ENCODE measurements around the gene ST8SIA4. TPM values are rescaled to one million over a fixed set of nuclear protein-coding genes. Genes with fewer than 3 reads are reported as not detected.
A peak's percentile ranks its signal among the peaks of the same experiment; 100 is the strongest.

ST8SIA4 gene, protein sequence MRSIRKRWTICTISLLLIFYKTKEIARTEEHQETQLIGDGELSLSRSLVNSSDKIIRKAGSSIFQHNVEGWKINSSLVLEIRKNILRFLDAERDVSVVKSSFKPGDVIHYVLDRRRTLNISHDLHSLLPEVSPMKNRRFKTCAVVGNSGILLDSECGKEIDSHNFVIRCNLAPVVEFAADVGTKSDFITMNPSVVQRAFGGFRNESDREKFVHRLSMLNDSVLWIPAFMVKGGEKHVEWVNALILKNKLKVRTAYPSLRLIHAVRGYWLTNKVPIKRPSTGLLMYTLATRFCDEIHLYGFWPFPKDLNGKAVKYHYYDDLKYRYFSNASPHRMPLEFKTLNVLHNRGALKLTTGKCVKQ
- polyA plus RNA-seq (ENCODE audit: low read depth in 6 of 6): 10 to 100 TPM; 15.3 to 29.7 (median 22.0) TPM

DNA sequence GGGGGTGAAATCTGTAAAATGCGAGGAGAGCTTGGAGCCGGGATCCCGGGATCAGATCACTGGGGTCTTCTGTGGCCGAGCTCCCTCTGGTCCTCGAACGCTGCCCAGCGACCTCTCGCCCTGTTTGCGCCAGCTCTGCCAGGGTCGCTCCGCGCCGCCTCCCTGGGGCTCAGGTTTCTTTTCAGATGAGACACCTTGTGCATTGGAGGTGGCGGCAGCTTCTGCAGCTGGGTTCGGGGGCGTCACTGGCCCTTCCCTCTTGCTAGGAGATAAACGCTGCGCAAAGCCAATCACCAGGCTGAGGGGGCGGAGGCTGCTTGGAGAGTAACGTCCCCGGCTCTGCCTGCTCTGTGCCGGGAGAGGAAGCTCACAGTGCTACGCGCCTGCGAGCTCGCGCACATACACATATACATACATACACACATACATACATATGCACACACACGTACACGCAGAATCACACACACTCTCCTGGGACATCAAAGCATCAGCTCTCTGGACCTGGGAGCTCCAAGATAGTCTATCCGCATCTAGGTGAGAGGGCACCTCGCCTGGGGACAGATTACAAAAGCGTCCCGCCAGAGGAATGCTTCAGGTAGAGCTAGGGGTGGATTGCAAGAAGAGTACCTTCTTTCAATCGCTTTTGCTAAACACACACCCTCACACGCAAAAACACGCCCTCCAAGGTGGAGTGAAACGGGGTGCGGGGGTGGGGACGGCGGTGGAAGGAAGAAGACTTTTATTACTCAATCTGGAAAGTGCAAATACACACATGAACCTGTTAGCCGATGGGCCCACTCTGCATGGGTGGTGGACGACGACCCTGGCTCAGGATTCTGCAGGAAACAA lies at the start of gene ST8SIA4:
Gene ST8SIA4, minus strand, starts transcription at position 244 of the 849 bp plus-strand sequence. CDS start 327 bp downstream, outside the sequence.
- DNase-seq: peak; percentile 91
- Mint-ChIP-seq H3K4me1 (peaks cover 44 to 49% (median 48%) of the 10 kb centered on the region in 3 donors), H3K9me3 (no peaks in the 10 kb centered on the region), H3K27me3 (no peaks in the 10 kb centered on the region), H3K36me3 (no peaks in the 10 kb centered on the region), H3K27ac (peak within 1 kb of the TSS; percentile 96 to 99 (median 98)), H3K4me3 (peak within 1 kb of the TSS; percentile 96 to 100 (median 97))
- ATAC-seq (ENCODE audit: low read depth in 2 of 2): peak; percentile 66 to 67

DNA sequence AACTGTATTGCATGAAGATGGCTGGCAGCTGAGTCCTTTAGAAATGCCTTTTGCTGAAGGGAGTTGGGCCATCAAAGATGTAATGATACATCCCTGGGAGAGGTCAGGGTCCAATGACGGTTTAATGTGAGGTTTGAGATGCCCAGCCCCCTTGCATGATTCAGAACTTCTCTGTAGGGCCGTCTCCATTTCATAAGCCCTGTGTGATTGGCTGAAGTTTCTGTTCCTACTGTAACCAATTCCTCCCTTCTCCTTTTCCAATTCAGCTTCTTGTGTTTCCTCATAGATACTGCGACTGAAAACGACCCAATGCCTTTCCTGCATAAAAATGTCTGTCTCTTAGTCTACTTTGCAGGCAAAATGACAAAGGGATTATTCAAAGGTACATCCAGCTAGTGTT lies 47.9 kb upstream of the ST8SIA4 start:
- Mint-ChIP-seq H3K4me1 (no peaks in the 10 kb centered on the region), H3K9me3 (peaks cover 4 to 34% (median 24%) of the 10 kb centered on the region in 7 donors), H3K4me3 (no peak overlapping the region), H3K27me3 (no peaks in the 10 kb centered on the region), H3K36me3 (peaks cover 6 to 8% of the 10 kb centered on the region in 2 donors), H3K27ac (no peak overlapping the region)
- no peak for ATAC-seq (ENCODE audit: low read depth in 2 of 2)
- DNase-seq: no peak

DNA sequence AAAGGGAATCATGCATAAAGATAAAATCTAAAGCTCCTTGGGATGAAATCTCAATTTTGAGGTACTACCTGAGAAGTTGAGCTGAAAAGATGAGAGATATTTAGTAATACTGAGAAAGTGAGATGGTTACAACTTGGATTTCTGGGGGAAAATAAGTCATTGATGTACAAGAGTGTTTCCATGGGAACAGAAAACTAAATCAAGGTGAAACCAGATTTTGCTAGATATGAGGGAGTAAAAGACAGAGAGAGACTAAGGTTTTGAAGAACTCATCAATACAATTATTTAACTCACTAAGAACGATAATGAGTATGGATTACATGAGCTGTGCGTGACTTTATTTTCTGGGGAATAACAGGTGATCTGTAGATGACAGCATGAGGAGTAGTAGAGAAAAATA lies 10.2 kb upstream of the ST8SIA4 start:
- Mint-ChIP-seq H3K4me3 (no peak overlapping the region), H3K4me1 (peaks cover 4 to 12% (median 7%) of the 10 kb centered on the region in 3 donors), H3K9me3 (peaks cover 0 to 6% (median 2%) of the 10 kb centered on the region in 7 donors), H3K27me3 (no peaks in the 10 kb centered on the region), H3K36me3 (no peaks in the 10 kb centered on the region), H3K27ac (no peak overlapping the region)
- ATAC-seq (ENCODE audit: low read depth in 2 of 2) (no peak), DNase-seq (no peak)

DNA sequence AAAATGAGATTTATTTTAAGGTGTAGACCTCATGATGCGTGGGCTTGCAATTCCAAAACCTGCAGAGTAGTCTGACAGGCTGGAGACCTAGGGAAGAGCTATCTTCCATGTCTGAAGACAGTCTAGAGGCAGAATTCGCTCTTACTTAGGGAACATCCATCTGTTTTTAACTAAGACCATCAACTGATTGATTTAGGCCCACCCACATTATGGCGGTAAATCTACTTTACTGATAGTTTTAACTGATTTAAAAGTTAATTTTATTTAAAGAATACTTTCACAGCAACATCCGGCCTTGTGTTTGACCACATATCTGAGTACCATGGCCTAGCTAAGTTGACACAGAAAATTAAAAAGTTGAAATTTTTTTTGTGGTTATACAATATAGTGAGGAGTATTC lies 6.0 kb upstream of the ST8SIA4 start:
- ATAC-seq (ENCODE audit: low read depth in 2 of 2): no peak
- Mint-ChIP-seq H3K4me1 (peaks cover 19 to 29% (median 23%) of the 10 kb centered on the region in 3 donors), H3K27me3 (no peaks in the 10 kb centered on the region), H3K4me3 (no peak overlapping the region), H3K9me3 (peaks cover 0 to 2% (median 0%) of the 10 kb centered on the region in 7 donors), H3K36me3 (no peaks in the 10 kb centered on the region), H3K27ac (no peak overlapping the region)
- DNase-seq: no peak

DNA sequence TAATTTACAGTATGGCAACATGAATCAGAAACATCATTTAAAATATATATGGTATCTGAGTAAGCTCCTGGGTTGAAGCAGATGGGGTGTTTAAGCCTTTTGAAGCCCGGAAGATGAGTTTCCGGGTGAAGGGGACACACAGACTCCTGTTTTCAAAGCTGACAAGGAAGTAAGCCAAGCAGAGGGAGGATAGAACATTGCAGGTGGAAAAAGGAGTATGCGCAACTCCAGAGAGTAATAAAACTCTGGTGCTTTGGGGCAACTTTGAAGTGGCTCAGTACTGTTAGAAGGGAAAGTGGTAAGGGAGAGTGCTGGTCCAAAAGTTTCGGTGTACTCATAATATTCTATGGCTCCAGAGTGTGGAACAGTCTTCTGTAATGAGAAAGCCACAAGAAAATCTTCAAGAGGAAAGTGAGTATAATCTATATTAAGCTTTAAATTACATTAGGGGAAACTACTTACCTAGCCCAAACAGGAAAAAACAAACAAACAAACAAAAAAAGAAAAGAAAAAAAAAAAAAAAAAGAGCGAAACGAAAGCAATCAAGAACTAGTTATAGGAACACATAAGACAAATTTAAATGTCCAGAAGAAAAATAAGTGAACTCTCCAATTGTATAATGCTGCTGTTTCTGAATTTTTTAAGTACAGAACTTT lies 2.3 kb upstream of the ST8SIA4 start:
- ATAC-seq (ENCODE audit: low read depth in 2 of 2) (no peak), DNase-seq (no peak)
- no peaks in the 10 kb centered on the region for H3K27me3 Mint-ChIP-seq
- H3K4me1 Mint-ChIP-seq: peaks cover 23 to 36% (median 34%) of the 10 kb centered on the region in 3 donors
- H3K4me3 Mint-ChIP-seq: peak overlapping the region; percentile 96 to 100 (median 97)
- no peaks in the 10 kb centered on the region for H3K9me3 Mint-ChIP-seq
- peak overlapping the region; percentile 35 to 99 (median 80) for H3K27ac Mint-ChIP-seq
- no peaks in the 10 kb centered on the region for H3K36me3 Mint-ChIP-seq

DNA sequence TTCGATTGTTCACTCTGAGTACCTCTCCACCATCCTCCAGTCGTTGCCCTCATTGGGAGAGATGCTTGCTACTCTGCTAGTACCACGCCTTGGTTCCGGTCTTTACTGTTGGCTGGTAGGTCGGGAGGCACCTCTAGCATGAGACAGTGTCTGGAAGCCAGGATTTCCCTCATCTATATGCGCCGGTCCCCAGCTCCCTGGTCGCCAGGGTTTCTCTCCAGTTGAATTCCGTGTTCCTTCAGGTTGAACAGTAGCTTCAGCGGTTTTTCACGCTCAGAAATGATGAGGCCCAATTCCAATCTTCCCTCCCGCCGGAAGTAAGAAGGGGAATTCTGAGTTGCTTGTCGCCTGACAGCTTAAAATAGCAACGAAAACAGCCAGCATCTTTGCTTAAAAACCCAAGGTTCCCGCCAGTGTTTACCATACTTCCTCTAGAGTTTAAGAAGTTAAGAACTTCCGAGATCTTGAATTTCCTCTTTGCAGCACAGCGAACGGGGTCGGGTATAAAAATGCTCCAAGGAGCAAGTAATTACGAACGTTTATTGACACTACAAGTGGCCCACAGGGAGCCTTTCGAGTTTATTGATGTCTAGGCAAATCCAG lies 1.3 kb upstream of the ST8SIA4 start:
- ATAC-seq (ENCODE audit: low read depth in 2 of 2) (peak in 1 of 2 donors; percentile 5), DNase-seq (peak; percentile 50)
- Mint-ChIP-seq H3K27me3 (no peaks in the 10 kb centered on the region), H3K4me1 (peaks cover 33 to 42% (median 40%) of the 10 kb centered on the region in 3 donors), H3K27ac (peak overlapping the region; percentile 96 to 99 (median 98)), H3K36me3 (no peaks in the 10 kb centered on the region), H3K4me3 (peak overlapping the region; percentile 96 to 100 (median 97)), H3K9me3 (no peaks in the 10 kb centered on the region)

DNA sequence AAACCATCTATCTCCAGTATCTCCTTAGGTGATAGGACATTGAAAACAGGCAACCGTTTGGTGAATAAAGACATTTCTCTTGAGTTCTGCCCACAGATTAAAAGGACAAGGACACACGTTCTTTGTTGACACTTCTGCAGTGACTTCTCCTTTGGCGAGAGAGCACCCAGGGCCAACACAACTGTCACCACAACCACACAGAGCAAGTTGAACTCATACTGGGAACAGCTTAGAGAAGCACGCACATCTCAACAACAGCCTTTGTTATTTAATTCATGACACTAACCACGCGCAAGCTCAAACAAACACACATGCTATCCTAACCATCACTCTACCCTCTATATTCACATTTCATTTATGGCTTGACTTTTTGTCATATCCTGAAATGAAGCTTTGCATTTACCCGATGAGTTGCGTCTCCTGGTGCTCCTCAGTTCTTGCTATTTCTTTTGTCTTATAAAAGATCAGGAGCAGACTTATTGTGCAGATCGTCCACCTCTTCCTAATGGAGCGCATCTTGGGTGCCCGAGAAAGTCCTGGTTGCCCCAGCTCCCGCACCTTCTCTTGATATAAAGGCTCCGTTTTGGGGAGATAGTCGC lies 543 bp downstream of the ST8SIA4 start:
- H3K27me3 Mint-ChIP-seq: no peaks in the 10 kb centered on the region
- peak overlapping the region; percentile 96 to 99 (median 98) for H3K27ac Mint-ChIP-seq
- DNase-seq (no peak), ATAC-seq (ENCODE audit: low read depth in 2 of 2) (peak; percentile 3 to 5)
- H3K36me3 Mint-ChIP-seq: no peaks in the 10 kb centered on the region
- H3K4me1 Mint-ChIP-seq: peaks cover 48 to 49% (median 48%) of the 10 kb centered on the region in 3 donors
- peak overlapping the region; percentile 96 to 100 (median 97) for H3K4me3 Mint-ChIP-seq
- no peaks in the 10 kb centered on the region for H3K9me3 Mint-ChIP-seq

DNA sequence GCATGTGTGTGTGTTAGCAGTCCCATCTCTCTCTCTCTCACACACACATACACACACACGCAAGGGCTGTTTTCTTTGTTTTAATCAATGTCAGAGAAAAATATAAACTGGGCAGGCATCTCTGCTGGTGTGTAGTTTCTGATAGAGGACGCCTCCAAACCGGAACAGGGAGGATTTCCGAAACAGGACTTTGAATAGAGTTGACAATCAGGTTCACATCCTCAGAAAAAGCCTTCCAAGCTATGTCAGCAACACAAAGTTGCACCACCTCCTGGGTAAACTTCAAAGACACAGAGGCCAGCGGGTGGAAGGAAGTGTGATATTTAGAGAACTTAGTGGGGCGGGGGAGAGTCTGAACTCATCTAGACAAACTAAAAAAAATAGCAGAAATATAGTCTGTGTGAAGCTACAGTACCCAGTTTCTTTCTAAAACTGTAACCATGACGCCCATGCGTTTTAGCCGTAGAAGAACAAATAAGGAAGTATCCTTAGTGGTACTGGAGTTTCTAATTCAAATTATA lies 1.2 kb downstream of the ST8SIA4 start:
- H3K27me3 Mint-ChIP-seq: no peaks in the 10 kb centered on the region
- peak overlapping the region; percentile 96 to 100 (median 97) for H3K4me3 Mint-ChIP-seq
- peak; percentile 45 to 49 for ATAC-seq (ENCODE audit: low read depth in 2 of 2)
- H3K27ac Mint-ChIP-seq: peak overlapping the region; percentile 96 to 99 (median 98)
- peaks cover 48 to 50% (median 49%) of the 10 kb centered on the region in 3 donors for H3K4me1 Mint-ChIP-seq
- no peaks in the 10 kb centered on the region for H3K9me3 Mint-ChIP-seq
- H3K36me3 Mint-ChIP-seq: no peaks in the 10 kb centered on the region
- DNase-seq: peak; percentile 82

DNA sequence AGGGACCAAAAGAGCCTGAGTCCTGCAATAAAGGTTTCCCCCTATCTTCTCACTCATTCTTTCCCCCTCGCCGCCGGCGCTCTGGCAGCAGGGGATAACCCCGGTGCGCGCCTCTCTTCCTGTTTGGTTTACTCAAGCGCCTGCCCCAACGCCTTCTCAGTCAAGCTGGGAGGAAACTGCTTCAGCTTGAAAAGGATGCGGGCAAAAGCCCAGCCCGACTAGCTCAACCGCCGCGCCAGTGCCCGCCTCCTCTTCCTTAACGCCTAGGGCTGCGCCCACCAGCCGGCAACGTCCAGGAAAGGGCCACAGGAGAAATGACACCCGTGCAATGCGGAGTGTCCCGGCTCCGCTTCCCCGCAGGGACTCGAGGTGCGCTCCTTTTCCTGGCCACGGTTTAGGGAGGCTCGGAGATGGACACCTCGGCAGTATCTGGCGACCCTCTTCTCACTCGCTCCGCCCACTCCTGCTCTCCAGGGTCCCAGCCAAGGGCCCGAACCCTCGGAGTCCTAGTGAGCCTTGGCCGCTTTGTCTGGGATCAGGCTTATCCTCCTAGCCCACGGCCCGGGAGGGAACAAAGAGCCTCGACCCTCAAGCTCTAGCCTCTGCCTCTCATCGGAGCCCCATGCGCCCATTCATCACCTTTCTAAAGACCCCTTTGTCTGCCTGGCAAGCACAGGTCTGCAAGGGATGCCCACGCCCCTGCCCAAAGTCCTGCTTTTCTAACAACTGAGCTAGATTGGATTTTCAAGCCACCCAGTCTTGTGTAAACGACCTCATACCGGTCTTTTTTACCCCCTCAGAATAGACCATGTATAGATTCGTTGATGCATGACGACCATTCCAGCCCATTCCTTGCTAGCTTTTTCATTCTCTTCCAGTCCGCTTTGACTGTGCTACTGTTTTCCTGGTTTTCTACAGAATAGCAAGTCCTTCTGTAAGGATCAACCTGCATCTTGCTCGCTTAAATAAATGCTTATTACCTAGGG lies 2.0 kb downstream of the ST8SIA4 start:
- peak; percentile 50 to 54 for ATAC-seq (ENCODE audit: low read depth in 2 of 2)
- peak; percentile 91 for DNase-seq
- Mint-ChIP-seq H3K27me3 (no peaks in the 10 kb centered on the region), H3K4me1 (peaks cover 48 to 56% (median 49%) of the 10 kb centered on the region in 3 donors), H3K4me3 (peak overlapping the region; percentile 96 to 100 (median 97)), H3K9me3 (no peaks in the 10 kb centered on the region), H3K36me3 (peaks cover 0 to 4% of the 10 kb centered on the region in 2 donors), H3K27ac (peak overlapping the region; percentile 96 to 99 (median 98))

DNA sequence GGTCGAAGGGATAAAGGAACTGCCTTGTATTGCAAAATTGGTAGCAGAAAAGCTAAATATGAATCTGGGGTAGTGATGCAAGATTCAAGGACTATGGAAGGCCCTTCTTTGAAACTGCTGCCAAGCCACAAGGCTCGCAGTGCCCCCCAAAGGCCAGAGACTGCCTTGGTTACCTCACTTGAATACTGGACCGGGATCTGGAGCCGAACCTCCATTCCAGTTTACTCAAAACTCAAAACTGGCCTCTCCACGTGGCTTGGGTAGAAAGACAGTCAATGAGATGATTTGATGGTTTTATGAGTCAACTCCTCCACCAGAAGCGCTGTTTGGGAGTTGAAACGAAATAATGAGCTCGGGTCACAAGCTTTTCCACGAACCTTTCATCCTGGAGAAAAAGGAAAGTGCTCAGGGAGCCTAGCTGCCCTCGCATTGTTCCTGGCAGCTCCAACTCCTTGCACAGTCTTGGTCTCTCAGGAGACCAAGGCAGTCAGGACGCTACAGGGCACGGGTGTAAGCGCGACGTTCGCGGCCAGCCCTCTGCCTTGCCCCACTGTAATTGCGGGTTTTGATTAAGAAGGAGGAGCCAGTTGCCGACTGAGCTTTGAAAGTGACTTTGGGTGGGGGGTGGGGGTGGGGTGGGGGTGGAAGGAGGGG lies 2.8 kb downstream of the ST8SIA4 start:
- peaks cover 44 to 59% (median 45%) of the 10 kb centered on the region in 3 donors for H3K4me1 Mint-ChIP-seq
- H3K36me3 Mint-ChIP-seq: peaks cover 0 to 12% of the 10 kb centered on the region in 2 donors
- no peaks in the 10 kb centered on the region for H3K9me3 Mint-ChIP-seq
- H3K27ac Mint-ChIP-seq: peak overlapping the region; percentile 96 to 99 (median 98)
- DNase-seq (no peak), ATAC-seq (ENCODE audit: low read depth in 2 of 2) (no peak)
- H3K4me3 Mint-ChIP-seq: peak overlapping the region; percentile 96 to 100 (median 97)
- no peaks in the 10 kb centered on the region for H3K27me3 Mint-ChIP-seq

DNA sequence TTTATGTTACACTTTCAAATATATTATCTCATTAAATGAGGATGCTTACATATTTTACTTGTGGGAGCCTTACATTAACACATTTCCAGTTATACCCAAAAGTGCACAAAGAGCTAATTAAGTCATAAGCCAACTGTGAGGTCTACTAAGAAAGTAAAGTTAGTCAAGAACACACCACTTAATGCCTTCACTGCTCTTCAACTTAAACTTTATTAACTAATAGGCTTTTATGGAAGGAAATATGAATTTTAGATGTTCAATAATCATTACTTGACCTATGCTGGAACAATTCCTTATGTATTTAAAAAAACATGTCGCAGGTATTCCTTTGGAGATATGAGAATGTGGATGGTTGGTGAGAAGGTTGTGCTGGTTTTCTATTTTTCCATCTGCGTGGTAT lies 3.4 kb downstream of the ST8SIA4 start:
- H3K9me3 Mint-ChIP-seq: no peaks in the 10 kb centered on the region
- DNase-seq: no peak
- H3K27ac Mint-ChIP-seq: peak overlapping the region; percentile 96 to 99 (median 98)
- H3K4me1 Mint-ChIP-seq: peaks cover 40 to 54% (median 42%) of the 10 kb centered on the region in 3 donors
- peaks cover 0 to 13% of the 10 kb centered on the region in 2 donors for H3K36me3 Mint-ChIP-seq
- no peaks in the 10 kb centered on the region for H3K27me3 Mint-ChIP-seq
- H3K4me3 Mint-ChIP-seq: peak overlapping the region; percentile 96 to 100 (median 97)
- ATAC-seq (ENCODE audit: low read depth in 2 of 2): no peak
